Measurements from ENCODE around the gene CLTC.

DNA sequence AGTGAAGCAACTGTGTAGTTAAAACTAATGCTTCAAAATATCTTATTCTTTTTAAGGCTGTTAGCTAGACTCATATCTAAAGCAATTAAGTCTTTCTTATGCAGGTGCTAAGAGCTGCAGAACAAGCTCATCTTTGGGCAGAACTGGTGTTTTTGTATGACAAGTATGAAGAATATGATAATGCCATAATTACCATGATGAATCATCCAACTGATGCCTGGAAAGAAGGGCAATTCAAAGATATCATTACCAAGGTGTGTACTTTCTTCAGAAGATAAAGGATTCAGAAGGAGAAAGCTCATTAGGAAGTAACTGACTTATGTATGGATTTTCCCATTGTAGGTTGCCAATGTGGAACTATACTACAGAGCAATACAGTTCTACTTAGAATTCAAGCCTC lies 63.6 kb downstream of the CLTC start:
- TF ChIP-seq CTCF (IDR thresholded peaks at IDR 0.05), result no peak
- TF ChIP-seq POLR2A (IDR thresholded peaks at IDR 0.05), result no peak
